CMK (cell line): ENCODE measurements around the gene OAS2.
A peak's percentile ranks its signal among the peaks of the same experiment; 100 is the strongest.

Experiments used
- DNase-seq: peaks from one replicate; pipeline ENCODE4 v3.0.0-alpha.2; 2010; ENCODE audit warnings: low read depth

The OAS2 gene

DNA sequence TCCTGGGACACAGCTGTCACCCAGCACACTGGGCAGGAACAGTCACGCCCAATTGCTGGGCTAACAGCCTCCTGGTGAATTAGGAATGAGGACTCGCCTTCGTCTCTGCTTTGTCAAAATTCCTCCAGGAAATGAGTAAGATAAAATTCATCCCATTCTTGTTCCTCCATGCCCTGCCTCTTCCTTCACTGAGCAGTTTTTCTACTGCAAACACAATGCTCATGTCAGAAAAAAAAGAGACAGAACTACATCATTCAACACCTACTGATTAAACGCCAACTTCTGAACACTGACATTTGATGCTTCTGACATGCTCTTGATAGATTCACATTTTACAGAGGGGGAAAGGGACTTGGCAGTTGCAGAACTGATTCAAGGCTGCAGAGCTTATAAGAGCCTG lies 40.7 kb downstream of the OAS2 start:
- no peak for DNase-seq

GRCh38 chr12:113021500-113021899 lies 43.2 kb downstream of the OAS2 start:
- no peak for DNase-seq

DNA sequence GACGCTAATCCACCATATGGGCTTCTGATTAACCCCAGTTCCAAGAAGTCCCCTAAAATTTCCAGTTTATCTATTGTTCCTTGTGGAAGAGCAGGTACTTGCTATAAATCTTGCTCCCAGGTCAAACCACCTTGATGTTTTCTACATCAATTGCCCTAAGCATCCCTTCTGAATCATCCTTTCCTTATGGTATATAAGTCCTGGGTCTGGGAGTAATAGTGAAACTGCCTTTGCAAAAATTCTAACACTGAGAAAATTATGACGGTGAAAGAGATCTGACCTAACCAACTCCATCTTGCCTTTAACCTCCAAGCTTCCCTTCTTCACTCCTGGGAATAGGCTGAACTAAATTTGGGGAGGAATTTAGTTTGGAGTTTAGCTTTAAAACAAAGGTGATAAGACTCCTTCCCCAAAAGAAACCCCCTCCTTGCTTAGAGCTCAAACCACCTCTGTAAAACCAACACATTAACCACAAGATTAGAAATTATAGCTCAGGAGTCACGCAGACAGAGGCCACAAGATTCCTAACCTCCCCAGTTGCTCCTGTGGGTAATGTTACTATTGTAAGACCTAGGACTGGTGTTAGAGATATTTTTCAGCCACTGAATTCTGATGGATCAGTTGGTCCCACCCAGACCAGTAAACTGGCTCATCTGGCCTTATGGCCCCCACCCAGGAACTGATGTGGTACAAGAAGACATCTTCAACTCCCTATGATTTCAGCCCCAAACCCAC lies 44.4 kb downstream of the OAS2 start:
- no peak for DNase-seq

DNA sequence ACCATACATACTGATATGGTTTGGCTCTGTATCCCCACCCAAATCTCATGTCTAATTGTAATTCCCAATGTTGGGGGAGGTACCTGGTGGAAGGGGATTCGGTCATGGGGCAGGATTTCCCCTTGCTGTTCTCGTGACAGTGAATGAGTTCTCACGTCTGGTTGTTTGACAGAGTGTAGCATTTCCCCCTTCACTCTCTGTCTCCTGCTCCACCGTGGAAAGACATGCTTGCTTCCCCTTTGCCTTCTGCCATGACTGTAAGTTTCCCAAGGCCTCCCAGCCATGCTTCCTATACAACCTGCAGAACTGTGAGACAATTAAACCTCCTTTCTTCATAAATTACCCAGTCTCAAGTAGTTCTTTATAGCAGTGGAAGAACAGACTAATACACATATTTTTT lies 49.4 kb downstream of the OAS2 start:
- no peak for DNase-seq

GRCh38 chr12:113030875-113031525 lies 52.7 kb downstream of the OAS2 start:
- no peak for DNase-seq

DNA sequence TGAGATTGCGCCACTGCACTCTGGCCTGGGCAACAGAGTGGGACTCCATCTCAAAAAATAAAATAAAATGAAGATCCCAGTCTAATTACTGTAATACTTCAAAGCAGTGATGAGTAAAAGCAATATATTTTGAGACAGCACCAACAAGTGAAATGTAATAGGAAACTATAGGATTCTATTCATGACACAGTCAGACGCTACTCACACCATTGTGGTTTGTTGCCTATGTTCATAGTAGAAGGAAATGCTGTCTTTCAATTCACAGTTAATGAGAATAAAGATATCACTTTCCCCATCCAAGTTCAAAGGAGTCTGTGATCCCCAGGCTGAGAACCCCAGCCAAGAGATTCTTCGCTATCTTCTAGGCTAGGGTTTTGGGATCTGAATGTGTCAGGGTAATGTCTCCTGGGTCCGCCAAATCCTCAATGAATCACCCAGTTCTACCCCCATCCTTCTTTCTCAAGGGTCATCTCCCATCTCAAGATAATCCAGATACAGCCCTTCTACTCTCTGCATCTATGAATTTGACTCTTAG lies 61.7 kb downstream of the OAS2 start:
- DNase-seq, result no peak

DNA sequence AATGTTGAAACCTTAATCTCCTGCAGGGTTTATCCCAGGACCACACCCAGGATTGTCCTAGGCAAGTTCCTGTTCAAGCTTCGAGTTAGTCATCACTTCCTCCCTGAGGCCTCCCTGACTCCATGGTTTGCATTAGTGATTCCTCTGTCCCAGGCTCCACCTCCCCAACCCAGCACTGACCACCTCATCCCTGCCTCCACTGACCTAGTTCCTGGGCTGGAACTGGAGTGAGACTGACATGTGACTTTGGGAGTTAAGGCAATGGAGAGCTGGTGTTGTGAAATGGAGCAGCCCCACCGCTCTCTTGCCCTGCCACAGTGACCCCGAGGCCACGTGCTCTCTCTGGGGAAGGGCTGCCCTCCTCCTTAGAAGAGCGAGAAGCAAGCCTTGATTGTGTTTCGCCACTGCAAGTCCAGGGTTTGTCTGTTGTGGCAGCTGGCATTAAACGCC lies 62.4 kb downstream of the OAS2 start:
- no peak for DNase-seq

- DNase-seq, result no peak
These were observed 63.2 kb downstream of the OAS2 start for GRCh38 chr12:113041560-113041959.

DNA sequence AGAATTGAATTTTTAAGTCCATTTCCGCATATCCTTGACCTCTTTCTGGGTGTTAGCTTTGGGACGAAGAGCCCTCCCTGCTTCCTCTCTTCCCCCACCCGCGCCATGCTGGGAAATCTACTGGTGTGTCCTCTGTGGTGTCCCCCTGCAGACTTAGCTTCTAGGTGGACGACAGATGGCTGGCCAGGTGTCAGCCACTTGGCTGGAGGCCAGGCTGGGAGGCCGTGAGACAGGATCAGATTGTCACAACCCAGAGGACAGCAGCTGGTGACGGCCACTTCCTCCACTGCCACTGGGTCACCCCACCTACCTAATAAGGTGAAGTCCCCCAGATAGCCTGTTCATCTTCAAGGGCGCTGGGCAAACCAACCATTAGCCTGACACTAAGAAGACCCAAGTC lies 64.9 kb downstream of the OAS2 start:
- DNase-seq, result no peak

DNA sequence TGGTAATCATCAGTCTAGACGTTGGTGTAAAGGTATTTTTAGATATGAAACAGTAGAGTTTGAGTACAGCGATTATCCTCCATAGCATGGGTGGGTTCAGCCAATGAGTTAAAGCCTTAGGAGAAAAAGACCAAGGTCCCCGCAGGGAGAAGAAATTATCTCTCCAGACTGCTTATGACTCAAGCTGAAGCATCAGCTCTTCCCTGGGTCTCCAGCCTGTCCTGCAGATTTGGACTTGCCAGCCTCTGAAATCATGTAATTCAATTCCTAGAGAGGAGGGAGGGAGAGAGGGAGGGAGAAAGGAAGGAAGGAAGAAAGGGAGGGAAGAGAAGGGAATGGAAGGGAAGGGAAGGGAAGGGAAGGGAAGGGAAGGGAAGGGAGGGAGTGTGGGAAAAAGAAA lies 66.2 kb downstream of the OAS2 start:
- no peak for DNase-seq

DNA sequence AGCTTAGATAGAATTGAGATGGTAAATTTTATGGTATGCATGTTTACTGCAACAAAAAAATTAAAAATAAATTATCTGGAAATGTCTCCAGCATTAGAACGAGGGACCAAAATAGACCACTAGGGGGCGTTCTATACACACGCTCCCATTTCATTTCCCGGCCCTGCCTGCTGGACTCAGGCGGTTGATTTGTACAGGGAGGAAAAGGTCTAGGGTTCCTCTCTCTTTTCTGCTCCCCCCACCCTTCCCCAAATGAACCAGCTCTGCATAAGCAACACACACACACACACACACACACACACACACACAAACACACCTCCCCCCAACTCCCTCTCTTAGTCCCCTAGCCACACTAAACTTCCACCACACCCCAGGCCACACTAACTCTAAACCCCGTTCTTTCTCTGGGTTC lies 70.4 kb downstream of the OAS2 start:
- DNase-seq, result peak; percentile 34

DNA sequence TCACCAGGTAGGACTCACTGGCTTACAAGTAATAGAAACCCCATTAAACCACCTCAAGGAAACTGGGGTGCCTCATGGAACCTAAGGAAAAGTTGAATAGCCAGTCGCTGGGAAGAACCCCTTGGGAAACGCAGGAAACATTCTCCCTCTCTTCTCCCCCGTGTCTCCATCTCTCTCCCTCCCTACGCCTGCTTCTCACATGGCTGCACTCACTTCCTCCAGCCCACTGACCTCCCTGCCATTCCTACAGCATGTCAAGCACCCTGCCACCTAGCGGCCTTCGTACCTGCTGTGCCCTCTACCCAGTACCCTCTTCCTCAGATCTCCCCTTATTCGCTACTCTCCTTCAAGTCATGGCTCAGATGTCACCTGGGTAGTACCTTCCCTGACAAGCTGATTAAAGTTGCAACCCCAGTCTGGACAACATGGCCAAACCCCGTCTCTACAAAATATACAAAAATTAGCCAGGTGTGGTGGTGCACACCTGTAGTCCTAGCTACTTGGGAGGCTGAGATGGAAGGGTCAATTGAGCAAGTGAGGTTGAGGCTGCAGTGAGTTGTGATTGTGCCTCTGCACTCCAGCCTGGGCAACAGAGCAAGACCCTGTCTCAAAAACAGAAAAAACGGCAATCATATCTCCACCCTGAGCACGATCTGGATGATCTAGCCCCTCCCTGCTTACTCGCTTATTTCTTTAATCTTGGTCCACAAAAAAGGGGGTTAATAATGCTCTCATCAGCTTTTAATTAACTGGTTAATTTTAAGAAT lies 71.8 kb downstream of the OAS2 start:
- no peak for DNase-seq

DNA sequence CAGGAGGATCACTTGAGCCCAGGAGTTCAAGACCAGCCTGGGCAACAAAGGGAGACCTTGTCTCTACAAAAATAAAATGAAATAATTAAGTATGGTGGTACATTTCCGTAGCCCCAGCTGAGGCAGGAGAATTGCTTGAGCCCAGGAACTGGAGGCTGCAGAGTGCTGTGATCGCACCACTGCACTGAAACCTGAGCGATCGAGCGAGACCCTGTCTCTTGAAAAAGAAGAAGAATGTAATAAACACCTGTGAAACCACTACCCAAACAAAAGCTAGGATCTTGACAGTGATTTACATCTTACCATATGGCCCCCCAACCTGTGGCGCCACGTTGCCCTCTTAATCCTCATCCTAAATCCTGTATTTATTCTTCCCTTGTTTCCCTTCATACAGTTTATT lies 72.5 kb downstream of the OAS2 start:
- no peak for DNase-seq

GRCh38 chr12:113051759-113052158 lies 73.4 kb downstream of the OAS2 start:
- DNase-seq, result no peak

GRCh38 chr12:113052326-113052725 lies 74.0 kb downstream of the OAS2 start:
- DNase-seq, result no peak

DNA sequence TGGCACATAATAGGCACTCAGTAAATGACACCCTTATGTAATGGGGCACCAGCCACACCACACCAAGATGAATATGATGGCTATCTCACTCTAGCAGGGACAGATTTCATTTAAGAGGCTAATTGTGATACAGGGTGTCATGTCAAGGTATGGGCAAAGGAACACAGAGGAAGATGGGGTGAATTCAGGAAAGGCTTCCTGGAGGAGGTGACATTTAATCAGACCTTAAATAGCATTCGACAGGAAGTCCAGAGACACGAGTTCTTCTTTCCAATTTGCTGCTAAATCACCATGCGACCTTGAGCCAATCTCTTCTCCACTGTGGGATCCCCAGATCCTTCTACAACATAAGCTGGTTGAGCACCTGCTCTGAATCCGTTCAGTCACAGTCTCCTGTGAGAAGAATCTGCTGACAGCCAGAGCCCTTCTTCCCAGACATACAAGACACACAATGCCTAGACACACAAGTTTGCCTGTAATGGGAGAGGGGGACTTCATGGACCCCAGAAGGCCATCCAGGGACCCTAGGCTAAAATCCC lies 76.7 kb downstream of the OAS2 start:
- no peak for DNase-seq

DNA sequence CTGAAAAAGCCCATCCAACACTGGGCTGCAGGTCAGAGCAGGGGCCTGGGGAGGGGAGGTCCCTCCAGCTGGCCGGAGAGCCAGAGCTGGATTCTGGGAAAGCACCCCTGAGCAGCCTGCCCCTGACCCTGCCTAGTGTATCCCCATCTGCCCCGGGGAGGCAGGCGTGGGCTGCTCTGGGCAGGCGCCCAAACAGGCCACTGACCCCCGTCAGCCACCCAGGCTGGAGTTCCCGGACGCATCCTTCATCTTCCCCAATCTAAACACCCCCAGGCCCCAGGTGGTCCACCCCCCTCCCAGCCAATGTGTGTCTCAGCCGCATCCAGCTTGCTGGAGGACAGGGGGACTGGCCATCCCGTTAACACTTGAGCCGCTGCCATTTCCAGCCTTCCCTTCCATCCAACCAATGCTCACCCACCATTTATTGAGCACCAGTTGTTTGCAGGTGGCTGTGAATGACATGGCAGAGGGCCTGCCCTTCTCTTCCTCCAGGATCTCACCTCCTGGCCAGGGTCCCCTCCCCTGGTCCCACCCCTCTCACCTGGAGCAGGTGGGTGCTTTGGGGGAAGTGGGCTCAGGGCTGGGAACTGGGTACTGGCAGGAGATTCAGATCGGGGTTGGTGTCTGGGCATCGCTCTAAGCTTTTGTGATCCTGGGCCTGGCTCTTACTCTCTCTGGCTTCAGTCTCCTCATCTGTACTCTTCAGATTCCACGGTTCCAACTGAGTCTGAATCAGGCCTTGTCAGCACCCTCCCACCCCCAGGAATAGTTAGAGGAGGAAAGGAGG lies 77.5 kb downstream of the OAS2 start:
- no peak for DNase-seq

- no peak for DNase-seq
These were observed 78.0 kb downstream of the OAS2 start for GRCh38 chr12:113056381-113056630.

- no peak for DNase-seq
These were observed 78.5 kb downstream of the OAS2 start, which contains the start of gene DTX1 for GRCh38 chr12:113056631-113057488. TSS of gene DTX1 (plus strand) at chr12:113056730. CDS start at chr12:113058193, 1,463 bp downstream.

GRCh38 chr12:113057565-113058485 lies 79.5 kb downstream of the OAS2 start:
- DNase-seq, result no peak
